ENCODE data around the gene ZNF112.

Gene ZNF112

DNA sequence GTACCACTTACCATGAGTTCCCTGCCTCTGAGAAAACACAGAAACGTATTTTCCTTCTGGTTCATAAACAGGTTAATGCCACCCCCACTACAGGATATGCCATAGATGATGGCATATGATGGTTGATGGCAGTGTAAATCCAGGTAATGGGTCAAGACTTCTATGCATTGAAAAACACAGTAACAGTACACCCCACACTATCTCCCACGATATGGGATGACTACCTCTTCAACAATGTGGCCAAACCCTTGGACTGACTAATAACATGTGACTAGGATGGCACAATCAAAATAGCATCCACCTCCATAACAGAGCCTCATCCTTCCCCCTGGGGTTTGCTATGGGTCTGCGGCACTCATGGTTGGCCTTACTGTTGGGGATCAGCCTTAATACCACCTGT lies 73.6 kb downstream of the ZNF112 start:
- in situ Hi-C loops (cut with HindIII; ENCODE audit: low sequenced_read_pairs), result no loop called here

DNA sequence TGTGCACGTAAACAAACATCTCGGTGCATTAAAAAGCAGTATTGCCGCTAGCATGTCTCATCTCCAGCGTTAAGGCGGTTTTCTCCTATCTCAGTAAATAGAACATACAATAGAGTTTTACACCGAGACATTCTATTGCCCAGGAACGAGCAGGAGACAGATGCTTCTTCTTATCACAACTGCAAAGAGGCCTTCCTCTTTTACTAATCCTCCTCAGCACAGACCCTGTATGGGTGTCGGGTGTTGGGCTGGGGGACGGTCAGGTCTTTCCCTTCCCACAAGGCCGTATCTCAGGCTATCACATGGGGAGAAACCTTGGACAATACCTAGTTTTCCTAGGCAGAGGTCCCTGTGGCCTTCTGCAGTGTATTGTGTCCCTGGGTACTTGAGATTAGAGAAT lies 75.6 kb downstream of the ZNF112 start:
- in situ Hi-C loops (cut with HindIII; ENCODE audit: low sequenced_read_pairs), result no loop called here

DNA sequence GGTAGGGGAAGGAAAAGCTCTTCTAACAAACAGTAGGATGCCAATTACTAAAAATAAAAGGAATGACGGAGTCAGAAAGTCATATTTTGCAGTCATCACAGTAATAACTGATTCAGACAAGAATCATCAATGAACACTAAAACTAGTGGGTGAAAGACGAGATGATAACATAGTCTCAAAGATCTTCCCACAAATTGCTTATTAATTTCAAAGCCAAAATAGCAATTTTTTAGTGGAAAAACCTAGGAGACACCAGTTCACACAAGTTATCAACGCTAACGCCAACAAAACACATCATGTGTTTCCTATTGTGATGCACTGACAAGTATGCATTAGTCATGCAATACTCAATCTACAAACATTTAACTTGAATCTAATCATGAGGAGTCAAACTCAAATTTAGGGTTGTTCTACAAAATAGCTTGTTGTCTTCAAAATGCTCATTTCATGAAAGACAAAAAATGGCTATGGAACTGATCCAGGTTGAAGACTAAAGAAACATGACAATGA lies 78.2 kb downstream of the ZNF112 start:
- in situ Hi-C loops (cut with HindIII; ENCODE audit: low sequenced_read_pairs), result no loop called here

DNA sequence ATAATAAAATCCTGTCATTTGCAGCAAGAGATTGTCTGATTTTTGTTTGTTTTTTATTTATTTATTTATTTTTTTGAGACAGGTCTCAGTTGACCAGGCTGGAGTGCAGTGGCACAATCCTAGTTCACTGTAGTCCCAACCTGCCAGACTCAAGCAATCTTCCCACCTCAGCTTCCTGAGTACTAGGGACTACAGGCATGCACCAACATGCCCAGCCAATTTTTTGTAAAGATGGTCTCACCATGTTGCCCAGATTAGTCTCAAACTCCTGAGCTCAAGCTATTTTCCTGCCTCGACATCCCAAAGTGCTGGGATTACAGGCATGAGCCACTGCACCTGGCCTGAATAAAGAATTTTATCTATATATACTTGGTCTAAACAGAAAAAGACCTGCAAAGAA lies 79.1 kb downstream of the ZNF112 start:
- in situ Hi-C loops (cut with HindIII; ENCODE audit: low sequenced_read_pairs), result no loop called here
